Thyroid gland (tissue), 4 donors: ENCODE data around the gene PHOX2B. TPM values are rescaled to one million over a fixed set of nuclear protein-coding genes. Genes with fewer than 3 reads are reported as not detected.
"Not testable (repeated sequence)": the region's sequence is repeated elsewhere in the genome, so short reads cannot be mapped to it uniquely, and the experiment has no call there.

Source experiments
- DNase-seq, 2 donors: peaks; one replicate each; pipeline ENCODE4 v3.0.0-alpha.2; 2019
- H3K27ac ChIP-seq, 3 donors: fragments of 200-600 bp; sonication (generic); 1 replicate in 2 of 3; 2 replicates in 1 of 3; pipeline ENCODE4 v1.5.1; 2016 to 2019; ENCODE audit warnings: mild to moderate bottlenecking in 1 of 3, moderate library complexity in 1 of 3
- H3K27me3 ChIP-seq: fragments of 200-600 bp; sonication (generic); one replicate; pipeline ENCODE4 v1.5.1; 2019
- H3K36me3 ChIP-seq, 2 donors: fragments of 200-600 bp; sonication (generic); one replicate each; pipeline ENCODE4 v1.5.1; 2016 to 2019
- H3K4me1 ChIP-seq, 2 donors: fragments of 200-600 bp; sonication (generic); one replicate each; pipeline ENCODE4 v1.5.1; 2017 to 2019
- H3K4me3 ChIP-seq, 3 donors: fragments of 200-600 bp; sonication (generic); replicated peaks in 1 of 3; 1 replicate in 2 of 3; 2 replicates in 1 of 3; pipeline ENCODE4 v1.5.1; 2016; ENCODE audit warnings: mild to moderate bottlenecking in 1 of 3
- H3K9me3 ChIP-seq: fragments of 200-600 bp; sonication (generic); one replicate; pipeline ENCODE4 v1.5.1; 2017
- POLR2A ChIP-seq, 2 donors: fragments of 450-650 bp; IDR thresholded peaks; one replicate each; pipeline ENCODE4 v1.6.1; 2017; ENCODE audit warnings: antibody characterized with exemption in 2 of 2, mild to moderate bottlenecking in 2 of 2, moderate library complexity in 1 of 2
- WGBS, 2 donors: methylation state at CpG; one replicate each; pipeline ENCODE4 v1.1.5; 2017; 5-methylcytosine and 5-hydroxymethylcytosine counted together
- intact Hi-C: fragments of 100-400 bp; cut with DNase I; formaldehyde crosslinking; loops from one replicate; pipeline ENCODE4 v1.15.1; 2023
- total RNA-seq, 4 donors: library from RNA; depleted of rRNA; stranded (reverse); fragments of >200 nt; gene quantifications; one replicate each; pipeline ENCODE4 v1.2.3, GENCODE V29; 2016
- TF ChIP-seq, protein P1 (sequence below), 6 experiments: fragments of 200-600 bp in 3 of 6; fragments of 450-650 bp in 3 of 6; sonication (generic) in 3 of 6; IDR thresholded peaks; one replicate each; pipeline ENCODE4 v1.5.1; 2016 to 2019; ENCODE audit warnings: antibody characterized with exemption in 6 of 6, mild to moderate bottlenecking in 2 of 6, inconsistent platforms in 1 of 6, moderate library complexity in 1 of 6

PHOX2B gene
- total RNA-seq, 4 donors from 2014 or later: not detected

DNA sequence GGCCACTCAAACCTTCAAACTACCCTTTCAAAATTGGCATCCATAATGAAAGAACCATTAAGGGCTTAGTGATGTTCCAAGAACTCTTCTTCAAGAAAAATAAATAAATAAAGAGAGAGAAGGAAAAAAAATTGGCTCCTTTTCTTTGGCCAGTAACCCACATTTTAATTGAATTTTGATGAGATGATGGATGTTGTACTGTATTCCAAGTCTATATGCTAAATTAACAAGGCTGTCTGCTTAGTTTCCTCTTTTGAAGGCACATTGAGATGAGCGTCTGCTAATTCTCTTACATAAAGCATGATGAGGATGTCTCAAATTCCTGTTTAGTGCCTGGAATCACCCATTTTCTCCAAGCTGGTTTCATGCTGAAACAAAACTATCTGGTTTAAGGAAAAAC, 33.4 kb downstream of the PHOX2B start:
- 66 to 83% methylated on average over 1 of the region's 1 CpG for WGBS, 2 donors
- H3K4me3 ChIP-seq: no peak overlapping the region
- intact Hi-C loops: no loop called here
- H3K4me1 ChIP-seq: no peaks in the 10 kb centered on the region
- TF ChIP-seq POLR2A (IDR thresholded peaks at IDR 0.05): no peak
- TF ChIP-seq, protein P1, sequence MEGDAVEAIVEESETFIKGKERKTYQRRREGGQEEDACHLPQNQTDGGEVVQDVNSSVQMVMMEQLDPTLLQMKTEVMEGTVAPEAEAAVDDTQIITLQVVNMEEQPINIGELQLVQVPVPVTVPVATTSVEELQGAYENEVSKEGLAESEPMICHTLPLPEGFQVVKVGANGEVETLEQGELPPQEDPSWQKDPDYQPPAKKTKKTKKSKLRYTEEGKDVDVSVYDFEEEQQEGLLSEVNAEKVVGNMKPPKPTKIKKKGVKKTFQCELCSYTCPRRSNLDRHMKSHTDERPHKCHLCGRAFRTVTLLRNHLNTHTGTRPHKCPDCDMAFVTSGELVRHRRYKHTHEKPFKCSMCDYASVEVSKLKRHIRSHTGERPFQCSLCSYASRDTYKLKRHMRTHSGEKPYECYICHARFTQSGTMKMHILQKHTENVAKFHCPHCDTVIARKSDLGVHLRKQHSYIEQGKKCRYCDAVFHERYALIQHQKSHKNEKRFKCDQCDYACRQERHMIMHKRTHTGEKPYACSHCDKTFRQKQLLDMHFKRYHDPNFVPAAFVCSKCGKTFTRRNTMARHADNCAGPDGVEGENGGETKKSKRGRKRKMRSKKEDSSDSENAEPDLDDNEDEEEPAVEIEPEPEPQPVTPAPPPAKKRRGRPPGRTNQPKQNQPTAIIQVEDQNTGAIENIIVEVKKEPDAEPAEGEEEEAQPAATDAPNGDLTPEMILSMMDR (IDR thresholded peaks at IDR 0.05): no peak
- DNase-seq: no peak
- H3K27me3 ChIP-seq: no peaks in the 10 kb centered on the region
- no peak overlapping the region for H3K27ac ChIP-seq
- no peaks in the 10 kb centered on the region for H3K9me3 ChIP-seq
- no peaks in the 10 kb centered on the region for H3K36me3 ChIP-seq

DNA sequence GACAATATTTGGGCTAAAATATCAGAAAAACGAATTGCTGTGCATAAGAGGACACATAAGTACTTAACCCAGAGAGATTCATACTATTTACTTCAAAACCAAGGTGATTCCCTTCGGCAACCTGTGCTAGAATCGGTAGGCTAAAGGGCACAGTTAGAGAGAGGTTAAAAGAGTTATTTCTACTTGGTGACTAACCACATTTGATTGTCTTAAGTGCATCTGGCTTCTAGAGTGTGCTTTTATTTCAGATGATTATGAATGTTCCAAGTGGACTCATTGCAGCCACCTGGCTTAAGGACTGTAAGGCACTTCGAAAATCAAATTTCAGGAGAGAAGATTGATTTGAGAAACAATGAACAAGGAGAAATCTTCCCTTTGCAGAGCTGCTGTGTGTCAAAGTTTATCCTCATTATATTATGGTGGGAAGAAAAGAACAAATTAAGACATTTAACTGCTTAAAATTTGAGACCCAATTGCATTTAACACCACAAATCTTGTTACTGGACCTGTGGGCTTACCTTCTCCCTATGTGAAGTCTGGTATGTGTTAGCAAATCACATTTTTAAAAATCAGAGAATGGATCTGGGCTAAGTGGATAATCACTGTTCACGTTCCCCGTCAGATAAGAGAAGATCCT, 34.0 kb downstream of the PHOX2B start:
- no peak for TF ChIP-seq POLR2A (IDR thresholded peaks at IDR 0.05)
- TF ChIP-seq, protein P1 (IDR thresholded peaks at IDR 0.05): no peak
- intact Hi-C loops: no loop called here
- Histone ChIP-seq H3K9me3 (no peaks in the 10 kb centered on the region), H3K4me1 (no peaks in the 10 kb centered on the region), H3K27me3 (no peaks in the 10 kb centered on the region), H3K27ac (no peak overlapping the region), H3K4me3 (no peak overlapping the region), H3K36me3 (no peaks in the 10 kb centered on the region)
- DNase-seq: no peak
- 80% methylated on average over 6 of the region's 6 CpGs for WGBS, 2 donors

DNA sequence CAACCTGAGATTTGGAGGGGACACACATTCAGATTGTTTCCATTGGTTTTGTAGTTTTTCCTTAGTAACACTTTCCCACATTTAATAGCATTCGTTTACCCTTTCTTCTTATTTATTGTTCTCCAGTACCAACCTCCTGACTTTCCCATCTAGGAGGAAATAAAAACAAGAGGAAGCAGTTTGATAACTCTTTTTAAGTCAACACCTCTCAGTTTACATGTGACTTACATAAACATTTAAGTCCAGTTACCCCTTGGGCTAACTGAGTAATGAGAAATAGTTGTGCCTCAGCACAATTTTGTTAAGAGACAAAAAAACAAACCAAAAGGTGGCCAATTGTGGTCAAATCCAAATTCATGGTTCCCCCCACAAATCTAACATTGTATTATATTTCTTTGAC, 34.8 kb downstream of the PHOX2B start:
- no peak for DNase-seq
- intact Hi-C loops: no loop called here
- H3K36me3 ChIP-seq: no peaks in the 10 kb centered on the region
- WGBS, 2 donors: 80% methylated on average over 1 of the region's 1 CpG
- no peaks in the 10 kb centered on the region for H3K4me1 ChIP-seq
- H3K4me3 ChIP-seq: no peak overlapping the region
- no peak overlapping the region for H3K27ac ChIP-seq
- H3K27me3 ChIP-seq: no peaks in the 10 kb centered on the region
- H3K9me3 ChIP-seq: no peaks in the 10 kb centered on the region
- TF ChIP-seq POLR2A (IDR thresholded peaks at IDR 0.05): no peak
- TF ChIP-seq, protein P1 (IDR thresholded peaks at IDR 0.05): no peak

DNA sequence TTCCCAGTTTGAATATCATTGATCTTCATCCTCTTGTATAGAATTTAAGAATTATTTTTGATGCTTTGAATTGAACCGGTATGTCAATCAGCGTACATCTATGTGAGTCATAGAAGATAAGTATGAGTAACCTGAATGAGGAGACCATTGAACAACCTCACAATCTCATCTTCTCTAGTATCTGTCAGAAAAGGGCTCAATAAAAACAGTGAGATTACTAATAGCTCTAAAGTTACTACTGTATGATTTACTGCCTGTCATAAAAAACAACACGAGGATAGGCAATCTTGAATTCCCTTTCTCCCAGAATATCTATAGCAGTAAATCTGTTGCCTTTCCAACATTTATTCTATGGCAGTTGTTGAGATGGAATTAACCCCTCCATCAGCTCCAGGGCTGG, 36.1 kb downstream of the PHOX2B start:
- Histone ChIP-seq H3K9me3 (no peaks in the 10 kb centered on the region), H3K4me1 (no peaks in the 10 kb centered on the region), H3K27ac (no peak overlapping the region), H3K36me3 (no peaks in the 10 kb centered on the region), H3K27me3 (no peaks in the 10 kb centered on the region), H3K4me3 (no peak overlapping the region)
- WGBS, 2 donors: 82 to 88% methylated on average over 3 of the region's 3 CpGs
- no peak for TF ChIP-seq POLR2A (IDR thresholded peaks at IDR 0.05)
- TF ChIP-seq, protein P1 (IDR thresholded peaks at IDR 0.05): no peak
- intact Hi-C loops: no loop called here
- no peak for DNase-seq

DNA sequence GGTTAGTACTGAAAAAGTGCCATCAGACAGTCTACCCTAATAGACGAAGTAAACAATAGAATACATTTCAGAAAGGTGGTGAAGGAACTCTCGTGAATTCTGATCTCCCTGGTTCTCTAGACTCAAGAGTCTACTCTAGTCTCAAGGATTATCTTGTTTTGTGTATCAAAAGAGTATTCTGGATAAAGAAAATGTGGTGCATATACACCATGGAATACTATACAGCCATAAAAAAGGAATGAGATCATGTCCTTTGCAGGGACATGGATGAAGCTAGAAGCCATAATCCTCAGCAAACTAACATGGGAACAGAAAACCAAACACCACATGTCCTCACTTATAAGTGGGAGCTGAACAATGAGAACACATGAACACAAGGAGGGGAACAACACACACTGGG, 36.9 kb downstream of the PHOX2B start:
- intact Hi-C loops, H3K36me3 ChIP-seq: not testable (repeated sequence)

More for the DNA sequence above, 36.9 kb downstream of the PHOX2B start:
- not testable (repeated sequence) for H3K27ac ChIP-seq, H3K4me3 ChIP-seq, H3K27me3 ChIP-seq, DNase-seq, H3K4me1 ChIP-seq, H3K9me3 ChIP-seq
- 94 to 98% methylated on average over 2 of the region's 2 CpGs for WGBS, 2 donors
